Lower leg skin (tissue), 3 donors: ENCODE measurements around the gene CATSPERB.

Experiments used
- CTCF ChIP-seq, 3 donors: fragments of 450-650 bp; IDR thresholded peaks; one replicate each; pipeline ENCODE4 v1.5.1; 2016; ENCODE audit warnings: antibody characterized with exemption in 3 of 3, mild to moderate bottlenecking in 3 of 3, moderate library complexity in 2 of 3
- POLR2A ChIP-seq, 2 donors: fragments of 450-650 bp; IDR thresholded peaks; one replicate each; pipeline ENCODE4 v1.6.1; 2016 to 2017; ENCODE audit warnings: antibody characterized with exemption in 2 of 2, mild to moderate bottlenecking in 1 of 2, moderate library complexity in 1 of 2

- no peak for TF ChIP-seq CTCF (IDR thresholded peaks at IDR 0.05)
- no peak for TF ChIP-seq POLR2A (IDR thresholded peaks at IDR 0.05)
Measured at GRCh38 chr14:91731018-91731417, 868 bp downstream of the CATSPERB start.
